GM19239 (cell line): ENCODE measurements around the gene ZNF318.
"Not testable (repeated sequence)": the region's sequence is repeated elsewhere in the genome, so short reads cannot be mapped to it uniquely, and the experiment has no call there.

Experiments used
- DNase-seq: peaks from one replicate; pipeline ENCODE4 v3.0.0; 2011; ENCODE audit warnings: low spot score; ENCODE audit not compliant: insufficient read length
- FAIRE-seq: peaks from 2 replicates; lab custom pipeline; 2011; peaks lifted over from hg19 to GRCh38; lab: Jason Lieb, UNC

ZNF318 gene

DNA sequence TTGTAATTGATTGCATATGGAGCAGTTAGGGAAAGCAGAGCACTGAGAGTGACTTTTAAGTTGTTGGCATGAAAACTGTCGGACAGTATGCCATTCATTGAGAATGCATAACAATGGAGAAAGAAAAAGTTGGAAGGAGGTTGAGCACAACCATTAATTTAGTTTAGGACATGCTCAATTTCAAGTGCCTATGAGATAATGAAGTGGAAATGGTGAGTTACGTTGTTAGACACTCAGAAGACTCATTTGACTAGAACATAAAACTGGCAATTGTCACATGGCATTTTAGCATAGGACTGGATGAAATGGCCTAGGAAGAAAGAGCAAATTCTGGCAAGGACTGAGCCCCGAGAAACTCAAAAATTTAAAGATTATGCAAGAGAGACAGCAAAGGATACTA lies 22.0 kb downstream of the ZNF318 start:
- FAIRE-seq: no peak
- DNase-seq: no peak

GRCh38 chr6:43347021-43347420 lies 22.4 kb downstream of the ZNF318 start:
- FAIRE-seq (peak; percentile 54), DNase-seq (no peak)

DNA sequence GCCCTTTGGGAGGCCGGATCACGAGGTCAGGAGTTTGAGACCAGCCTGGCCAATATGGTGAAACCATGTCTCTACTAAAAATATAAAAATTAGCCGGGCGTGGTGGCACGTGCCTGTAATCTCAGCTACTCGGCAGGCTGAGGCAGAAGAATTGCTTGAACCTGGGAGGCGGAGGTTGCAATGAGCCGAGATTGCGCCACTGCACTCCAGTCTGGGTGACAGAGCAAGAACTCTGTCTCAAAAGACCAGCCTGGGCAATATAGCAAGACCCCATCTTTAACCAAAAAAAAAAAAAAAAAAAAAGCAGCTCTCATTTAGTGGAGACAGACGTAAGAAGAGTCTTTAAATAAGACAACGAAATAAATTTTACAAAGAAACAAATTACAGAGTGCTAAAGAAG lies 23.2 kb downstream of the ZNF318 start:
- FAIRE-seq, DNase-seq: not testable (repeated sequence)

DNA sequence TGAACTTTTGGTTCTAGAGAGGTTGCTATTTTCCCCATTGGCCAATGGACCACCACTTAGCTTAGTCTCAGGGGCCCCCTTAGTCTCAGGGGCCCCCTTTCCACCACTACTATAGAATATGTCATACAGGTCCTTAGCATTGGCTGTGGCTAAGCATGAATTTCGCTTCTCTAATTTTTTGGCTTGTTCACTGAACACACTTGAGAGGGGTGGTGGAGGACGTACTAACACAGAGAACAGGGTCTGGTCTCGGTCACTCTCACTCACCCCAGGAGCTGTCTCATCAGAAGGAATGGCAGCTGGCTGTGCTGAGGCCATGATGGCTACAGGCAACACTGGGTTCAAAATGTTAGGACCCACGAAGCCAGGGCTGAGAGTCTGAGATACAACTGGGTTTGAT lies 30.3 kb downstream of the ZNF318 start:
- FAIRE-seq (no peak), DNase-seq (peak; percentile 30)

DNA sequence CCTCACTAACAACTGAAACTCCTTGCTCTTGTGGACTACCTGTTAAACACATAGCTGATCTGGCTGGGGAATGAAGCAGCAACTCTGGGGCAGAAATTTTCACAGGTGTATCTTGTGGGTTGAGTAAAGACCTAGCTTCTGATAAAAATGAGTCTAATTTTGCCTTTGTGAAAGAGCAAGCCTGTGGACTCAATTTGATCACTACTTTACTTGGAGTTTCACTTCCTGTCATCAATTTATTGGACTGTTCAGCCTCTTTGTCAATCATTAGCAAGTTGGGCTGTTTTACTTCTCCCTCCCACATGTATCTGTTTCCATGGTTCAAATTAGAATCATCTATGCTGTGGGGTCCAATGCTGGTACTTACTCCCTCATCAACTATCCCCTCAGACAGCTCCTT lies 31.2 kb downstream of the ZNF318 start:
- DNase-seq: peak; percentile 27
- FAIRE-seq: peak; percentile 100

GRCh38 chr6:43336382-43336781 lies 33.1 kb downstream of the ZNF318 start:
- peak; percentile 66 for FAIRE-seq
- DNase-seq: no peak

DNA sequence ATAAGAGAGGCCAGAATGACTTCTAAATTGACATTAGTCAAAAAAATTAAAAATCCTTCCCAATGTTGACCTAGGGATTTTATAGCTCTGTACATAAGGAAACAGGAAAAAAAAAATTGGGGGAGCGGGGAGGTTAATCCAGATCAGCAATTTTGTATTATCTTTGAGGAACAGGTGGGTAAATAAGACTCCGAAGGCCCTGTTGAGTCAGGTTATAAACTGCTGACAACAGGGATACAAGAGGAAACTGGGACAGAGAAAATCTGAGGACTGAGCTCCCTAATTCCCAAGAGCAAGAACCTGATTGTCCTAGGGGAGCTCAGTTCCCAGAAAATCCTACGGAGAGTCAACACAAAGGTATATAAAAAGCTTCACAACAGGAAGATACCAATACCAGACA lies 34.0 kb downstream of the ZNF318 start:
- DNase-seq (no peak), FAIRE-seq (no peak)

DNA sequence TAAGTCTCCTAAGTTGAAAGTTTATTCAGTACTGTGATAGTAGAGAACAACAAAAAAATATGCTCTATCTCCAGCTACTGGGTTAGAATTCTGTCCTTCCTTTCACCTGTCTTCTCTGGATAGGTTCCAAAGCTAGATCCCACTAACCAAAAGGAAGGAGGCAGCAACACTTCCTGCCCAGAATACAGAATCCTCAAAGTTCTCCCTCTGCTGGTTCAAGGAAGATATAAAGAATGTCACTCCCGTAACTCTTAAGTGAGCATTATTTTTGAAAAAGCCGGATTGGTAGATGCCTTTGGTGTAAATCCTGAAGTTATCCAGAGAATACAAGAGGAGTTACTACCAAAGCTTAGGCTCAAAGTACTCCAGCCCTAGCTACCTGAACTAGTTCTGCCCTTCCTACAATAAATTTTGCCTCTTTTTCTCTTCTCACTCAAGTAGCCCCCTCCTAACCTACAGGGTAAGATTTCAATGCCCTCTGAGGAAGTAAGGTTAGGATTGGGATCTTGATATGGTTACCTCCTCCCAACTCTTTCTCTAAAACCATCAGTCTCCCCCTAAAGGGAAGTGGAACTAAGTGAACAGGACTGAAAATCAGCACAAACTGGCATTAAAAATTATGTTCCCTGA lies 34.9 kb downstream of the ZNF318 start:
- peak; percentile 84 for FAIRE-seq
- DNase-seq: no peak

- FAIRE-seq (no peak), DNase-seq (no peak)
These were observed 37.6 kb downstream of the ZNF318 start for GRCh38 chr6:43331891-43332290.

DNA sequence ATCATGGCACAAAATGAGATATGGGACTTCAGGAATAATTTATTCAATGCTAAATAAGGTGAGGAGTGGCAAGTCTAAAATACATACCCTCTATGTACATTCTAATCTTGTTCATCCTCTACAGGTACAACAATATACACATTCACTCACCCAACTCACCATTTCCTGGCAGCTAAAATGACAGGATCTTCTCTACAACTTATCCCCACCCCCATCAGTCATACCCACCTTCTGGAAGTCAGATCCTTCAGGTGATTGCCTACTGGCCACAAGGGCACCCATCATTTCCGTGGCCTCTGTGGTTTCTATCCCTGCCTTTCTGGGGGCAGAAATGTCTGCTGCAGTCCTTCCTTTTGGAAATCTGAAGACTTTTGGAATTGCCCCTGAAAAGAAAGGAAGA lies 38.0 kb downstream of the ZNF318 start:
- DNase-seq (no peak), FAIRE-seq (peak; percentile 33)

DNA sequence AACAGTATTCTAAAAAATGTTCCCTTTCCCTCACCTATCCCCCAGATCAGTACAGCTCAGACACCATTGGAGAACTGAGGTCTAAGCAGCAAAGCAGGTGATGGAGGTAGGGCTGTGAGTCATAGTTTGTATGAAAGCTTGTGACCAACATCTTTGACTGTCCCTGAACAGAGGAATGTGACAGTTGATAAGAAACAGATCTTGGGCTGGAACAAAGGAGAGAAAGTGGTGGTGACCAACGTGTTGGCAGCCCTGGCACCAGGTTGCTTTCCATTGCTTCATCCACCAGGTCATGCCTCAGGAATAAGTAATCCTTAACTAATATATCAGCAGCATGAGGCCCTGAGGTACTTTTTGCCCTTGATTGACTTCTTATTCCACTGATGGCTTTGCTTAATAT lies 40.9 kb downstream of the ZNF318 start:
- DNase-seq: no peak
- FAIRE-seq: no peak

DNA sequence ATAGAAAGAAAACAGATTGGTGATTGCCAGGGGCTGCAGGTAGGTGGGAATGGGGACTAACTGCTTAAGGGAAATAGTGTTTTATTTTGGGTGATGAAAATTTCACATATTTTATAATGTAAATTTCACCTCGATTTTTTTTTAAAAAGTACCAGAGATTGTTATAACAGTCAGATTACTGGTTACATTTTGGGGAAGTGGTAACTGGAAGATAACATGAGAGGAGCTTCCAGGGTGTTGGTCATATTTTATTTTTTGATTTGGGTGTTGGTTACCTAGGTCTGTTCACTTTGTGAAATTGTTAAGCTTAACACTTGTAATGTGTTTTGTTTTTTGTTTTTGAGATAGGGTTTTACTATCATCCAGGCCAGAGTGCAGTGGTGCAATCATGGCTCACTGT lies 43.6 kb downstream of the ZNF318 start:
- DNase-seq: no peak
- FAIRE-seq: no peak

- FAIRE-seq (peak; percentile 59), DNase-seq (no peak)
These were observed 51.4 kb downstream of the ZNF318 start for GRCh38 chr6:43318011-43318410.

GRCh38 chr6:43313813-43314212 lies 55.6 kb downstream of the ZNF318 start:
- DNase-seq: no peak
- no peak for FAIRE-seq

DNA sequence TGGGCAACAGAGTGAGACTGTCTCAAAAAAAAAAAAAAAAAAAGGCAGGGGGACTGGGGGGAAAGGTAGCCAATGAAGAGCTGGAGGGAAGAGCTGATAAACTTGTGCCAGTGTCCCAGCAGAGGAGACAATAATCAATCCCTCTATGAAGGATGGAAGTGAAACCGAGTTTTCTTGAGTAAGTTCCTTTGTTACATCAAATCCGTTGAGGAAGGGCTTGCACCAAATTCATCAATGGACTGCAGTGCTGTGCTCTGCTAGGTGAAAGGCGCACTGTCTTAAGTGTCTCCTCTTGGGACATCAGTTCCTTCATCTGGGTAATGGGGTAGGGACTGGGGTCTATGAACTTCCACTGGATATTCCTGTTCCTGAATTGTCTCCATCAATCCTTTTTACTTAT lies 57.8 kb downstream of the ZNF318 start:
- no peak for DNase-seq
- no peak for FAIRE-seq

- FAIRE-seq (no peak), DNase-seq (no peak)
These were observed 58.8 kb downstream of the ZNF318 start for GRCh38 chr6:43310624-43311023.

DNA sequence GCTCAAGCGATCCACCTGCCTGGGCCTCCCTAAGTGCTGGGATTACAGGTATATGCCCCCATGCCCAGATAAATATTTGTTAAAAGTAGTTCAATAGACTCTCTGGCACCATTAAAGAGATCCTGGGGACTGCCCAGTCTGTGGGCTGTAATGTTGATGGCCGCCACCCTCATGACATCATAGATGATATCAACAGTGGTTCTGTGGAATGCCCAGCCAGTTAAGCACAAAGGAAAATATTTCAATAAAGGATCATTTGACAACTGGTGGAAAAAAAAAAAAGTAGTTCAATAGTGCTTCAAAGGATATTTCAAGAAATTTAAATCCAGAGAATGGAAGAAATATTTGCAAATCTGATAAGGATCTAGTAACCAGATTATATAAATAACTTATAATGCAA lies 59.3 kb downstream of the ZNF318 start:
- no peak for DNase-seq
- FAIRE-seq: no peak

DNA sequence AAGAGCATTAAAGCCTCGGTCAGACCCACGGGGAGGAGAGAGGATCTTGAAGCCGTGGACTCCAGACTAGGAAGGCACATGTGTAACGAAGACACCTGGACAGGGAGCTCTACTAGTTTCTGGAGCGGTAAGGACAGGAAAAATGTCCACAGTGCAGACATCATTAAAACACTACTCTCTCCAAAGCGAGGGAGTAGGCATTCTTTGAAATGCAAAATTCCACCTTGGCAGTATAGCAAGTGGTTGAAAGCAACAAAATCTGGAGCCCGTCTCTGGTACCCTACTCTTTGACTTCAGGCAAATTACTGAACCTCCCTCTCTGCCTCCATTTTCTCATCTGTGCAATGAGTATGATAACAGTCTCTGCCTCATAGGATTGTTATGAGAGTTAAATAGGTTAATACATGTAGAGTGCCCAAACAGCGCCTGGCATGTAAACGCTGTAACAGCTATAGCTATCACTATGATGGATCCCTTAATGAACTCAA lies 60.4 kb downstream of the ZNF318 start:
- FAIRE-seq (peak; percentile 72), DNase-seq (no peak)

DNA sequence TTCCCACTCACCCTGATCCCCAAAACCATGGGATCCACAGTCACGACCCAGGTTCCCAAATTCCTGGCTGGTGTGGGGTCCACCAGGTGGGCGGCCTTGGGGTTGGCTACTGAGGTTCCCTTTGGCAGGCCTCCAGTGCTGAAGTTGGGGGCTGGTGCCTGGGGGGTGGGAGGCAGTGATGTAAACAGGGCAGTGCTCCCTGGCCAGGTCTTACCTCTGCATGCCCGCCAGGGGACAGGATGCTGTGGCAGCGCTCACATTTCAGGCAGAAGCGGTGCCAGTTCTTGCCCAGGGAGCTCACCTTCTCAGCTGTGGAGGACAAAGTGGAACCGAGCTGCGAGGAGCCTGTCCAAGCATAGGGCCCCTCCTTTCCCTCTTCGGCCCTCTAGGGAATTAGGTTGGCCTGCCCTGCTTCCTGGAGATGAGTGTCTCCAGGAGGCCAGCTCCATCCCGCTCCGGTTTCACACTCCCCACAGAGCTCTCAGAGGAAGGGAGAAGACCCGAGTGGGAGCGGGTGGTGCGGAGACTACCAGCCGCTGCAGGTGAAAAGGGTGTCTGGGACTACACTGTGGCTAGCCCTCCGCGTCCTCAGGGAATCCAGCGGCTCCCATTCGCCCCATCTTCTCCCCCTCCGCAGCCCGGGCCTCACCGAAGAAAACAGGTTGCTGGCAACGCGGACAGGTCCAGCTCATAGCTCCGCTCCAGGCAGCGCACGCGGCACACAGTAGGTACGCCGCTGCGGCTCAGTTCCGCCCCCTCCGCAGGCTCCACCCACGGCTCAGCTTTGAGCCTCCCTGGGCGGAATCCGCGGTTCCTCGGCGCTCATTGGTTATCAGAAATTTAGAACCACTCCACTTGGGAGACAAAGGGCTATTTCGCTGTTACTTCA lies 61.1 kb downstream of the ZNF318 start, which contains the start of gene CRIP3:
TSS of gene CRIP3 (minus strand) at position 726 of the 889 bp plus-strand sequence. CDS start at position 692, 34 bp downstream.
- DNase-seq (no peak), FAIRE-seq (peak; percentile 89)

DNA sequence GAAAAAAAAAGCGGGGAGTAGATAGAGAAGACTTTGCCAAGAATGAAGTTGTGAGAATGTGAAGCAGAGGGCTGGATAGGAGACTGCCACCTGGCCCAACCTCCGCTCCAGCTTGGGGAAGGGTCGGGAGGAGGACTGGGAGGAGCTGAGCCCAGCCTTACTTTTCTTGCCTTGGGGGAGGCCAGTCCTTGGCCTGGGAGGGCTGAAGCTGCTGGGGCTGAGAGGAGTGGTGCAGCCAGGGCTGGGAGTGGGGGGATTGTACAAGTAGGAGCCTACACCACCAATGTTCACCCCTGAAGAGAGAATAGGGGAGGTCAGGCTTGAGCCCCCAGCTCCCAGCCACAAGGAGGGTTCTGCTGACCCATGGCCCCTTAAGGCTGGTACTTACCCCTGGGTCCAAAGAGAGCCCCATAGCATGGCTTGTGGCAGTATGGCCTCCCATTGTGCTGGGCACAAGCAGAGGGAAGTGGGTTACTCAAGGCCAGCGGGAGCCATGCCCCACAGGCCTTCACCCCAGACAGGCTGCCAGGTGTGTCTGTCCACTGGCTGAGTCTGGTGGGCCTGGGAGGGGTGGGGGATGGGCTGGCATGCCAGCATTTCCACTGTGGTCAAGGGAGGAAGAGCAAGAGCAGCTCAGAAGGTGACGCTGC lies 61.9 kb downstream of the ZNF318 start:
- FAIRE-seq (no peak), DNase-seq (no peak)

- no peak for FAIRE-seq
- no peak for DNase-seq
These were observed 63.4 kb downstream of the ZNF318 start for GRCh38 chr6:43306086-43306485.
